Stimulated activated CD8-positive, alpha-beta memory T cell treated with anti-CD3 and anti-CD28 coated beads, Interleukin-4, amount 100 ng/mL, for 1 hour (primary cell): ENCODE results near the gene CAMTA2.

Source experiments
- DNase-seq, 2 donors: peaks; one replicate each; pipeline ENCODE4 v3.0.0-alpha.2; 2020; ENCODE audit warnings: low read depth in 2 of 2, low spot score in 1 of 2

CAMTA2 gene

GRCh38 chr17:4948166-4948930, 39.1 kb downstream of the CAMTA2 start, which contains the start of gene PFN1:
PFN1 (minus strand) TSS chr17:4948530; CDS start chr17:4948394, 136 bp downstream.
- DNase-seq: peak; percentile 75 to 82

- DNase-seq: no peak
These were observed 39.9 kb downstream of the CAMTA2 start for GRCh38 chr17:4947411-4948165.

- DNase-seq: no peak
These were observed 40.5 kb downstream of the CAMTA2 start for GRCh38 chr17:4947010-4947410.

- no peak for DNase-seq
These were observed 41.0 kb downstream of the CAMTA2 start for GRCh38 chr17:4946312-4946976.

- DNase-seq: no peak
These were observed 41.6 kb downstream of the CAMTA2 start for GRCh38 chr17:4945944-4946280.

- DNase-seq: peak; percentile 61 to 64
These were observed 42.1 kb downstream of the CAMTA2 start for GRCh38 chr17:4945176-4945943.

GRCh38 chr17:4944554-4945175, 42.8 kb downstream of the CAMTA2 start:
- DNase-seq: no peak

GRCh38 chr17:4944163-4944553, 43.3 kb downstream of the CAMTA2 start:
- no peak for DNase-seq

GRCh38 chr17:4942760-4943508, 44.5 kb downstream of the CAMTA2 start:
- DNase-seq: no peak

- DNase-seq: no peak
These were observed 46.2 kb downstream of the CAMTA2 start for GRCh38 chr17:4941319-4941610.

- DNase-seq: no peak
These were observed 46.7 kb downstream of the CAMTA2 start for GRCh38 chr17:4940555-4941318.

GRCh38 chr17:4939796-4940554, 47.5 kb downstream of the CAMTA2 start, which contains the start of the genes RNF167 and SLC25A11:
RNF167 (plus strand) TSS chr17:4940268; CDS start chr17:4940910, 642 bp downstream.
SLC25A11 (minus strand) TSS chr17:4940046; CDS start chr17:4939910, 136 bp downstream.
- peak; percentile 84 to 90 for DNase-seq

- DNase-seq: no peak
These were observed 48.0 kb downstream of the CAMTA2 start for GRCh38 chr17:4939546-4939795.

GRCh38 chr17:4938688-4939545, 48.6 kb downstream of the CAMTA2 start:
- no peak for DNase-seq

- no peak for DNase-seq
These were observed 49.4 kb downstream of the CAMTA2 start for GRCh38 chr17:4938069-4938491.

- no peak for DNase-seq
These were observed 49.9 kb downstream of the CAMTA2 start for GRCh38 chr17:4937553-4937952.

- DNase-seq: no peak
These were observed 51.0 kb downstream of the CAMTA2 start for GRCh38 chr17:4936436-4936835.

- DNase-seq: no peak
These were observed 51.8 kb downstream of the CAMTA2 start for GRCh38 chr17:4935650-4936049.
